ENCODE data around the gene GABRA5. TPM values are rescaled to one million over a fixed set of nuclear protein-coding genes. Genes with fewer than 3 reads are reported as not detected.

Gene GABRA5
- under 0.01 and 0.22 TPM in 2 replicates for total RNA-seq

GRCh38 chr15:26866298-26867199 is at the start of gene GABRA5:
TSS of gene GABRA5 (plus strand) at chr15:26867062. CDS start at chr15:26869249, 2,187 bp downstream.

DNA sequence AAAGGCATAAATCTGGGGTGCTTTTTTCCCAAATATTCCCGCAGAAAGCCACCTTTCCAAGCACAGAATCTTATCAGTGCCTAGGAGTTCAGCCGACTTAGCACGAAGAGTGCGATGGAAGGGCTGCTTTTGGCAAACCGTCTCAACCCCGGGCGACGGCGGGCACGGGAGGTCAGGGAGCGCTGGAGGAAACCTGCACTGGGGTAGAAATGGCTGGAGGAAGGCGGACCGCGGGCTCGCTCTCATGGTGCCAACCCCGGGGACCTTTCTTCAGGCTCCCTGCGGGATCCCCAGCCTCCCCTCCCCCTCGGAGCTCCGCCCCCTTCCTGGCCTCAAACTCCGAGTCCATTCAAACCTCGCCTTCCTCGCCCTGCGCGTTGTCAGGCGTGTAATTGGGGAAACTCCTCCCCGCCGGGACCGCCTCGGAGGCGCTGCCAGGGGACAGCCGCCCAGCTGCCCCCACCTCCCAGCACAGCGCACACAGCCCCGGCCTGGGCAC is 103.9 kb downstream of the GABRA5 start, which contains the start of gene GABRG3:
GABRG3 (plus strand) TSS at position 470 of the 499 bp plus-strand sequence.

Other genes with a start within 250 kb of the GABRA5 start
- 0.13 and 2.7 TPM in 2 replicates for gene GABRB3, start 94.0 kb upstream of the GABRA5 start, total RNA-seq
- gene GABRG3, start 104.1 kb downstream of the GABRA5 start, total RNA-seq, result not detected in 2 replicates

All from articular chondrocyte of knee joint (primary cell).